ENCODE data around the gene STK36. TPM values are rescaled to one million over a fixed set of nuclear protein-coding genes. Genes with fewer than 3 reads are reported as not detected.
A peak's percentile ranks its signal among the peaks of the same experiment; 100 is the strongest.

The STK36 gene
- total RNA-seq, 6 experiments from 2014 or later, result 20.0 to 31.0 (median 23.8) TPM

GRCh38 chr2:218662377-218662776 is 9.5 kb upstream of the STK36 start:
- Mint-ChIP-seq H3K36me3 (ENCODE audit: low read depth) (peaks cover 23% of the 10 kb centered on the region), H3K4me3 (no peak overlapping the region), H3K27me3 (ENCODE audit: insufficient read depth) (peaks cover 2% of the 10 kb centered on the region; the same call in 1 of the 2 replicates), H3K27ac (no peak overlapping the region), H3K4me1 (ENCODE audit: low read depth) (peaks cover 22% of the 10 kb centered on the region), H3K9me3 (no peaks in the 10 kb centered on the region)
- no peak for TF ChIP-seq CTCF (IDR thresholded peaks at IDR 0.05)
- no peak for DNase-seq

DNA sequence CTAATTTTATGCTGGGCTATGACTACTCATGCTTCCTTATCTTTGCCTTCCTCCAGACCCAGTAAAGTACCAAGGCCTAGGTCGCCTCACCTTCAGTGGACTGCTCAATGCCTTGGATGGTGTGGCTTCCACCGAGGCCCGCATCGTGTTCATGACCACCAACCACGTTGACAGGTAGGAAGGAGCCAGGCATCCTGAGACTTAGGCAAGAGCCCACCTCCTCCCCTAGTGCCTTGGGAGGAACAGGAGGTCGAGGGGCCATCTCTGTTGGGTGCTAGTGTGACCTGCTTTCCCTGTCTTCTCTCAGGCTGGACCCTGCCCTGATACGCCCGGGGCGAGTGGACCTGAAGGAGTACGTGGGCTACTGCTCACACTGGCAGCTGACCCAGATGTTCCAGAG is 9.1 kb upstream of the STK36 start:
- no peak for TF ChIP-seq CTCF (IDR thresholded peaks at IDR 0.05)
- Mint-ChIP-seq H3K36me3 (ENCODE audit: low read depth) (peaks cover 20% of the 10 kb centered on the region), H3K4me1 (ENCODE audit: low read depth) (peaks cover 18% of the 10 kb centered on the region), H3K4me3 (no peak overlapping the region), H3K9me3 (no peaks in the 10 kb centered on the region), H3K27me3 (ENCODE audit: insufficient read depth) (peaks cover 2% of the 10 kb centered on the region; the same call in 1 of the 2 replicates), H3K27ac (no peak overlapping the region)
- DNase-seq, result no peak

DNA sequence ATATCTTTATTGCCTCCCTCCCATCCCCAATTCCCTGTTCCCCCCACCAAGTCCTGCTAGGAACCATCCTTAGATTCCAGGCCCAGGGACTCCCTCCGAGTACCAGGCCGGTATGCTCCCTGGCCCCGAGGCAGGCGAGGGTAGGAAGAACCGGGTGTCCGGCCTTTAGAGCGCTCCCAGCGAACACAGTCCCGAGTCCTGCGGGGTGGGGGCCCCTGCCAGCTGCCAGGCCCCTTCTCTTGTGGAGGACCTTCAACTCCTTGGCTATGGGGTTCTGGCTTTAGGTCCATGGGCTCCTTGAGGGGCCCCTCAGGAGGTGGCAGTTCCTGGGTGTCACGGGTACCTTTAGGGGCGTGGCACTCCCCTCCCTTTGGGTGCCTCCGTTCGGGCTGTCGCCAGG is 8.0 kb upstream of the STK36 start:
- no peak for DNase-seq
- H3K27me3 Mint-ChIP-seq (ENCODE audit: insufficient read depth), result peaks cover 2% of the 10 kb centered on the region; the same call in 1 of the 2 replicates
- no peak overlapping the region for H3K4me3 Mint-ChIP-seq
- no peak for TF ChIP-seq CTCF (IDR thresholded peaks at IDR 0.05)
- H3K27ac Mint-ChIP-seq, result no peak overlapping the region
- no peaks in the 10 kb centered on the region for H3K9me3 Mint-ChIP-seq
- H3K4me1 Mint-ChIP-seq (ENCODE audit: low read depth), result peaks cover 12% of the 10 kb centered on the region
- peaks cover 17% of the 10 kb centered on the region for H3K36me3 Mint-ChIP-seq (ENCODE audit: low read depth)

- H3K9me3 Mint-ChIP-seq, result no peaks in the 10 kb centered on the region
- peaks cover 2% of the 10 kb centered on the region; the same call in 1 of the 2 replicates for H3K27me3 Mint-ChIP-seq (ENCODE audit: insufficient read depth)
- no peak overlapping the region for H3K4me3 Mint-ChIP-seq
- H3K4me1 Mint-ChIP-seq (ENCODE audit: low read depth), result peaks cover 11% of the 10 kb centered on the region
- no peak overlapping the region for H3K27ac Mint-ChIP-seq
- TF ChIP-seq CTCF (IDR thresholded peaks at IDR 0.05), result no peak
- no peak for DNase-seq
- H3K36me3 Mint-ChIP-seq (ENCODE audit: low read depth), result peaks cover 17% of the 10 kb centered on the region
Measured at GRCh38 chr2:218664653-218665052, 7.2 kb upstream of the STK36 start.

GRCh38 chr2:218671097-218671653 is 711 bp upstream of the STK36 start:
- Mint-ChIP-seq H3K9me3 (no peaks in the 10 kb centered on the region), H3K36me3 (ENCODE audit: low read depth) (peaks cover 8% of the 10 kb centered on the region), H3K27ac (peak overlapping the region; percentile 97)

More at GRCh38 chr2:218671097-218671653, 711 bp upstream of the STK36 start:
- peak; percentile 17 for DNase-seq
- Mint-ChIP-seq H3K27me3 (ENCODE audit: insufficient read depth) (no peaks in the 10 kb centered on the region; the same call in none of the 2 replicates), H3K4me1 (ENCODE audit: low read depth) (peaks cover 25% of the 10 kb centered on the region), H3K4me3 (peak overlapping the region; percentile 99)
- no peak for TF ChIP-seq CTCF (IDR thresholded peaks at IDR 0.05)

All from HFFc6 (cell line).